Measurements from ENCODE around the gene ATP13A4.

DNA sequence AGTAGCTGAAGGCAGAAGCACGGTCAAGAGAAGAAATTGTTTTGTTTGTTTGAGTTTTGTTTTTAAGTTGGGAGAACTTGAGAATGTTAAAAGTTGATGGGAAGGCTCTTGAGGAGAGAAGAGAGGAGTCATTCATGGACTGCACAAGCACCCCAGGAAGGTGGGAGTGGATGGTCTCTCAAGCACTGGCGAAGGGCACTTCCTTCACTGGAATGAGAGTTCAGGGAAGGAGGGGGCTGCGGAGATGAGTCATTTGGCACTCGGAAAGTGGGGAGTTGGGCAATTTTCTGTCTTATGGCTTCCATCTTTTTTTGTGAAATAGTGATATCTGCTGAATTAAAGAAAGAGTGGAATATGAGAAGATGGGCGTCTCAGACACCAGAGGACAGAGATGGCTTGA lies 66.0 kb downstream of the ATP13A4 start:
- TF ChIP-seq, protein P1, sequence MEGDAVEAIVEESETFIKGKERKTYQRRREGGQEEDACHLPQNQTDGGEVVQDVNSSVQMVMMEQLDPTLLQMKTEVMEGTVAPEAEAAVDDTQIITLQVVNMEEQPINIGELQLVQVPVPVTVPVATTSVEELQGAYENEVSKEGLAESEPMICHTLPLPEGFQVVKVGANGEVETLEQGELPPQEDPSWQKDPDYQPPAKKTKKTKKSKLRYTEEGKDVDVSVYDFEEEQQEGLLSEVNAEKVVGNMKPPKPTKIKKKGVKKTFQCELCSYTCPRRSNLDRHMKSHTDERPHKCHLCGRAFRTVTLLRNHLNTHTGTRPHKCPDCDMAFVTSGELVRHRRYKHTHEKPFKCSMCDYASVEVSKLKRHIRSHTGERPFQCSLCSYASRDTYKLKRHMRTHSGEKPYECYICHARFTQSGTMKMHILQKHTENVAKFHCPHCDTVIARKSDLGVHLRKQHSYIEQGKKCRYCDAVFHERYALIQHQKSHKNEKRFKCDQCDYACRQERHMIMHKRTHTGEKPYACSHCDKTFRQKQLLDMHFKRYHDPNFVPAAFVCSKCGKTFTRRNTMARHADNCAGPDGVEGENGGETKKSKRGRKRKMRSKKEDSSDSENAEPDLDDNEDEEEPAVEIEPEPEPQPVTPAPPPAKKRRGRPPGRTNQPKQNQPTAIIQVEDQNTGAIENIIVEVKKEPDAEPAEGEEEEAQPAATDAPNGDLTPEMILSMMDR (IDR thresholded peaks at IDR 0.05): no peak
- TF ChIP-seq EP300 (IDR thresholded peaks at IDR 0.05): no peak
- no peak for TF ChIP-seq POLR2A (IDR thresholded peaks at IDR 0.05)
- TF ChIP-seq POLR2AphosphoS5 (IDR thresholded peaks at IDR 0.05): no peak
